ENCODE measurements around the gene TASOR.
"Not testable (repeated sequence)": the region's sequence is repeated elsewhere in the genome, so short reads cannot be mapped to it uniquely, and the experiment has no call there.

DNA sequence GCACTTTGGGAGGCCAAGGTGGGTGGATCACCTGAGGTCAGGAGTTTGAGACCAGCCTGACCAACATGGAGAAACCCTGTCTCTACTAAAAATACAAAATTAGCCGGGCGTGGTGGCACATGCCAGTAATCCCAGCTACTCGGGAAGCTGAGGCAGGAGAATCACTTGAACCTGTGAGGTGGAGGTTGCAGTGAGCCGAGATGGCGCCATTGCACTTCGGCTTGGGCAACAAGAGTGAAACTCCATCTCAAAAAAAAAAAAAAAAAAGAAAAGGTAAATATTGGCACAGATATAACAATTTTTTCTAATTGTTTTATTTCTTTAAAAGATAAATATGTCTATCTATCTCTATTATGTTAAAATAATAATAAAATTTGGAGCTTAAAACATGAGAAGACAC lies 24.3 kb upstream of the TASOR start:
- not testable (repeated sequence) for TF ChIP-seq POLR2AphosphoS5, POLR2A (IDR thresholded peaks at IDR 0.05)
- TF ChIP-seq CTCF (IDR thresholded peaks at IDR 0.05 in 8 of 11, conservative IDR thresholded peaks at IDR 0.05 in 3 of 11): peak in 2 of 11 experiments; percentile 12 to 21

Measured in spleen (tissue), 7 donors.